IMR-90 (cell line): Measurements from ENCODE around the gene KRTAP10-5. TPM values are rescaled to one million over a fixed set of nuclear protein-coding genes. Genes with fewer than 3 reads are reported as not detected.

Source experiments
- ATAC-seq: fragments of 200-7000 bp; cut with Tn5 transposase; 2 replicates; pipeline ENCODE4 v1.9.1; 2020; ENCODE audit warnings: low read depth, mild to moderate bottlenecking, moderate library complexity
- BruUV-seq: library from RNA; stranded (reverse); fragments of 400-500 nt; replicated peaks from 2 replicates; lab custom pipeline; 2021; lab: Mats Ljungman, UMichigan
- CTCF ChIA-PET: fragments of 300-600 bp; formaldehyde crosslinking; extraction: SDS; loops from one replicate; lab custom pipeline; 2021; ENCODE audit warnings: antibody characterized with exemption; lab: Yijun Ruan, JAX
- POLR2A ChIA-PET: fragments of 300-600 bp; sonication (Branson Sonifier 250); formaldehyde crosslinking; loops from one replicate; lab custom pipeline; 2022; ENCODE audit warnings: antibody characterized with exemption; ENCODE audit not compliant: unreplicated experiment; lab: Charles Lee
- DNase-seq: peaks from one replicate; pipeline ENCODE4 v3.0.0; 2013
- H2AFZ ChIP-seq: replicated peaks from 2 replicates; pipeline ENCODE3; 2013; ENCODE audit warnings: low read length, mild to moderate bottlenecking; ENCODE audit not compliant: poor library complexity
- H2AK5ac ChIP-seq: 2 replicates; pipeline ENCODE4 v1.6.1; 2013; ENCODE audit warnings: low read depth, low read length, inconsistent platforms
- H2AK9ac ChIP-seq: replicated peaks from 2 replicates; pipeline ENCODE3; 2013; ENCODE audit warnings: mild to moderate bottlenecking, low read depth, low read length, moderate library complexity; ENCODE audit not compliant: poor library complexity
- H2BK120ac ChIP-seq: 2 replicates; pipeline ENCODE4 v1.6.1; 2013; ENCODE audit warnings: low read depth, low read length, inconsistent platforms
- H2BK15ac ChIP-seq: 3 replicates; pipeline ENCODE4 v1.6.1; 2013; ENCODE audit warnings: low read depth, low read length, inconsistent platforms
- H2BK20ac ChIP-seq: 2 replicates; pipeline ENCODE4 v1.6.1; 2013; ENCODE audit warnings: low read depth, mild to moderate bottlenecking, inconsistent platforms, low read length, moderate library complexity
- H2BK5ac ChIP-seq: 2 replicates; pipeline ENCODE4 v1.6.1; 2013; ENCODE audit warnings: mild to moderate bottlenecking, low read depth, low read length, inconsistent platforms; ENCODE audit not compliant: poor library complexity, severe bottlenecking
- H3K14ac ChIP-seq: replicated peaks from 2 replicates; pipeline ENCODE4 v1.6.1; 2013; ENCODE audit warnings: low read depth, low read length, inconsistent platforms
- H3K18ac ChIP-seq: 2 replicates; pipeline ENCODE4 v1.6.1; 2013; ENCODE audit warnings: low read depth, low read length, control low read depth
- H3K23ac ChIP-seq: 2 replicates; pipeline ENCODE4 v1.6.1; 2013; ENCODE audit warnings: low read depth, low read length, inconsistent platforms
- H3K27ac ChIP-seq: 2 replicates; pipeline ENCODE4 v1.5.1; 2013; ENCODE audit warnings: mild to moderate bottlenecking, control low read depth, low read length; ENCODE audit not compliant: insufficient read depth
- H3K27me3 ChIP-seq: 2 replicates; pipeline ENCODE4 v1.6.1; 2013; ENCODE audit warnings: low read length; ENCODE audit not compliant: control insufficient read depth, insufficient read depth
- H3K36me3 ChIP-seq: 2 replicates; pipeline ENCODE4 v1.6.1; 2013; ENCODE audit warnings: low read length, mixed read lengths; ENCODE audit not compliant: control insufficient read depth, insufficient read depth
- H3K4ac ChIP-seq: 2 replicates; pipeline ENCODE4 v1.6.1; 2013; ENCODE audit warnings: low read depth, low read length, inconsistent platforms
- H3K4me1 ChIP-seq: 2 replicates; pipeline ENCODE4 v1.6.1; 2013; ENCODE audit warnings: low read length, mixed read lengths; ENCODE audit not compliant: control insufficient read depth, insufficient read depth
- H3K4me2 ChIP-seq: 2 replicates; pipeline ENCODE4 v1.6.1; 2013; ENCODE audit warnings: low read depth, mild to moderate bottlenecking, control low read depth, low read length, moderate library complexity
- H3K4me3 ChIP-seq: 2 replicates; pipeline ENCODE4 v1.5.1; 2013; ENCODE audit warnings: low read depth, mild to moderate bottlenecking, control low read depth, low read length, moderate library complexity; ENCODE audit not compliant: insufficient read depth
- H3K56ac ChIP-seq: 2 replicates; pipeline ENCODE4 v1.6.1; 2013; ENCODE audit warnings: low read length, inconsistent platforms; ENCODE audit not compliant: insufficient read depth; ENCODE audit errors: extremely low read depth
- H3K79me1 ChIP-seq, 2 experiments: 2 replicates each; pipeline ENCODE4 v1.6.1; 2013; ENCODE audit warnings: low read length in 2 of 2, inconsistent platforms in 1 of 2, low read depth in 1 of 2
- H3K9ac ChIP-seq: 2 replicates; pipeline ENCODE4 v1.6.1; 2013; ENCODE audit warnings: low read depth, low read length, control low read depth
- H3K9me1 ChIP-seq: 2 replicates; pipeline ENCODE4 v1.6.1; 2013; ENCODE audit warnings: low read length, inconsistent platforms; ENCODE audit not compliant: insufficient read depth
- H3K9me3 ChIP-seq: 2 replicates; pipeline ENCODE4 v1.6.1; 2013; ENCODE audit warnings: low read length; ENCODE audit not compliant: control insufficient read depth, insufficient read depth
- H4K20me1 ChIP-seq: 2 replicates; pipeline ENCODE4 v1.6.1; 2013; ENCODE audit warnings: low read length, inconsistent platforms; ENCODE audit not compliant: insufficient read depth
- H4K5ac ChIP-seq: 2 replicates; pipeline ENCODE4 v1.6.1; 2013; ENCODE audit warnings: mild to moderate bottlenecking, low read depth, low read length, control low read depth
- H4K8ac ChIP-seq, 2 experiments: 2 replicates each; pipeline ENCODE4 v1.6.1; 2013; ENCODE audit warnings: low read depth in 2 of 2, low read length in 2 of 2, control low read depth in 1 of 2, inconsistent platforms in 1 of 2
- H4K91ac ChIP-seq: 2 replicates; pipeline ENCODE4 v1.6.1; 2013; ENCODE audit warnings: low read depth, low read length, inconsistent platforms; ENCODE audit not compliant: insufficient read depth
- BHLHE40 ChIP-seq: fragments of 150-350 bp; IDR thresholded peaks from 2 replicates; pipeline ENCODE4 v1.6.1; 2016; ENCODE audit warnings: mild to moderate bottlenecking, low read depth, low read length
- CEBPB ChIP-seq: IDR thresholded peaks from 2 replicates; pipeline ENCODE4 v1.6.1; 2012; ENCODE audit warnings: low read depth, low read length, improper control_type of control experiment
- CHD1 ChIP-seq: IDR thresholded peaks from 2 replicates; pipeline ENCODE4 v1.6.1; 2012; ENCODE audit warnings: low read depth, low read length, improper control_type of control experiment
- CTCF ChIP-seq: conservative IDR thresholded peaks from 2 replicates; pipeline ENCODE4 v1.5.1; 2012; ENCODE audit warnings: mild to moderate bottlenecking, low read depth, low read length, improper control_type of control experiment
- ELK1 ChIP-seq: fragments of 150-350 bp; IDR thresholded peaks from 2 replicates; pipeline ENCODE4 v1.6.1; 2016; ENCODE audit warnings: low read depth, mild to moderate bottlenecking, low read length, moderate library complexity, borderline replicate concordance
- FOS ChIP-seq: fragments of 150-350 bp; IDR thresholded peaks from 2 replicates; pipeline ENCODE4 v1.6.1; 2016; ENCODE audit warnings: low read depth, low read length
- MAFK ChIP-seq: IDR thresholded peaks from 2 replicates; pipeline ENCODE4 v1.6.1; 2012; ENCODE audit warnings: low read depth, low read length, improper control_type of control experiment
- MAZ ChIP-seq: IDR thresholded peaks from 2 replicates; pipeline ENCODE4 v1.6.1; 2012; ENCODE audit warnings: low read depth, mild to moderate bottlenecking, low read length, improper control_type of control experiment, moderate library complexity, borderline replicate concordance
- MXI1 ChIP-seq: IDR thresholded peaks from 2 replicates; pipeline ENCODE4 v1.6.1; 2012; ENCODE audit warnings: low read depth, mild to moderate bottlenecking, low read length, moderate library complexity, borderline replicate concordance
- NFE2L2 ChIP-seq: fragments of 150-350 bp; IDR thresholded peaks from 2 replicates; pipeline ENCODE4 v1.6.1; 2016; ENCODE audit warnings: low read depth, mild to moderate bottlenecking, low read length
- POLR2A ChIP-seq: IDR thresholded peaks from 2 replicates; pipeline ENCODE4 v1.6.1; 2012; ENCODE audit warnings: mild to moderate bottlenecking, low read depth, low read length
- RAD21 ChIP-seq: IDR thresholded peaks from 2 replicates; pipeline ENCODE4 v1.6.1; 2012; ENCODE audit warnings: low read length, improper control_type of control experiment
- RCOR1 ChIP-seq: IDR thresholded peaks from 2 replicates; pipeline ENCODE4 v1.6.1; 2012; ENCODE audit warnings: mild to moderate bottlenecking, low read length, improper control_type of control experiment; ENCODE audit not compliant: insufficient replicate concordance
- RFX5 ChIP-seq: IDR thresholded peaks from 2 replicates; pipeline ENCODE4 v1.8.0; 2012; ENCODE audit warnings: low read depth, mild to moderate bottlenecking, low read length, moderate library complexity
- SMC3 ChIP-seq: fragments of 150-350 bp; IDR thresholded peaks from 2 replicates; pipeline ENCODE4 v1.6.1; 2016; ENCODE audit warnings: low read depth, mild to moderate bottlenecking, antibody characterized with exemption, low read length, moderate library complexity
- USF2 ChIP-seq: fragments of 150-350 bp; IDR thresholded peaks from 2 replicates; pipeline ENCODE4 v1.6.1; 2017; ENCODE audit warnings: mild to moderate bottlenecking, antibody characterized with exemption, low read length, low read depth
- WGBS, 2 experiments: methylation state at CpG; one replicate each; pipeline versions ENCODE4 v1.1.5 to v1.1.7; 2013; ENCODE audit warnings: missing lambda C conversion rate in 2 of 2; ENCODE audit not compliant: insufficient read length in 1 of 2; ENCODE audit errors: extremely low coverage in 2 of 2; 5-methylcytosine and 5-hydroxymethylcytosine counted together
- dilution Hi-C: fragments of 300-500 bp; cut with HindIII; formaldehyde crosslinking; loops from one replicate; pipeline ENCODE4 v1.14.3; 2018; ENCODE audit warnings: low sequenced_read_pairs; ENCODE audit not compliant: unreplicated experiment
- in situ Hi-C: fragments of 300-500 bp; cut with MboI; formaldehyde crosslinking; loops from 3 replicates; pipeline ENCODE4 v1.14.3; 2019; ENCODE audit warnings: low sequenced_read_pairs, inconsistent platforms, mixed read lengths
- intact Hi-C: fragments of 100-400 bp; cut with micrococcal nuclease; formaldehyde crosslinking; loops from 2 replicates; pipeline ENCODE4 v1.10.0; 2022
- polyA plus RNA-seq, 3 experiments: library from polyadenylated mRNA; depleted of rRNA; stranded (reverse); fragments of >200 nt; gene quantifications; 2 replicates each; pipeline ENCODE4 v1.2.3, GENCODE V29; 2012; ENCODE audit warnings: low replicate concordance in 1 of 3
- total RNA-seq: library from RNA; depleted of rRNA; stranded (reverse); fragments of >200 nt; gene quantifications from 2 replicates; pipeline ENCODE4 v1.2.3, GENCODE V29; 2012

KRTAP10-5 gene
- total and polyA plus RNA-seq, 2 of the 4 experiments (the other 2 are of a cell fraction) = not detected

GRCh38 chr21:44578371-44579055, 1.9 kb downstream of the KRTAP10-5 start:
- Histone ChIP-seq H3K9me1 (no peaks in the 10 kb centered on the region), H3K4ac (no peak overlapping the region), H3K79me1 (no peaks in the 10 kb centered on the region), H3K36me3 (no peaks in the 10 kb centered on the region), H3K27me3 (no peaks in the 10 kb centered on the region; the same call in 1 of the 2 replicates), H3K56ac (no peak overlapping the region), H2AK9ac (no peak overlapping the region), H3K4me1 (no peaks in the 10 kb centered on the region), H4K20me1 (no peaks in the 10 kb centered on the region), H4K8ac (no peak overlapping the region), H3K18ac (no peak overlapping the region), H2BK20ac (no peak overlapping the region), H2AFZ (no peak overlapping the region), H3K9me3 (peaks cover 11% of the 10 kb centered on the region), H3K23ac (no peak overlapping the region), H2BK120ac (no peak overlapping the region), H4K91ac (no peak overlapping the region), H3K9ac (no peak overlapping the region), H2BK5ac (no peak overlapping the region), H3K14ac (no peak overlapping the region), H2BK15ac (no peak overlapping the region), H2AK5ac (no peak overlapping the region), H4K5ac (no peak overlapping the region), H3K4me3 (no peak overlapping the region), H3K4me2 (no peak overlapping the region), H3K27ac (no peak overlapping the region)
- ChIA-PET CTCF (no interaction called here), POLR2A (no interaction called here)
- no peak for ATAC-seq
- BruUV-seq = no TSS peak
- intact Hi-C loops (no loop called here), in situ Hi-C loops (no loop called here), dilution Hi-C loops (no loop called here)
- TF ChIP-seq MXI1 (no peak), CEBPB (no peak), CTCF (no peak), RCOR1 (no peak), NFE2L2 (no peak), ELK1 (no peak), BHLHE40 (no peak), FOS (no peak), SMC3 (no peak), MAFK (no peak), RAD21 (no peak), USF2 (no peak), POLR2A (no peak), RFX5 (no peak), MAZ (no peak), CHD1 (no peak)
- WGBS, 2 experiments = 52% methylated on average over 7 of the region's 17 CpGs; no CpG with 5 or more reads in 1 of the 2 experiments
- DNase-seq = no peak
